GM12873 (cell line): ENCODE results near the gene YBX1.

Experiments
- TF ChIP-seq, protein P1 (sequence below): IDR thresholded peaks from 2 replicates; pipeline ENCODE4 v1.5.1; 2012; ENCODE audit warnings: low read depth, mild to moderate bottlenecking, moderate library complexity, low read length, control low read depth; ENCODE audit not compliant: insufficient read depth; ENCODE audit errors: missing control alignments

The YBX1 gene

DNA sequence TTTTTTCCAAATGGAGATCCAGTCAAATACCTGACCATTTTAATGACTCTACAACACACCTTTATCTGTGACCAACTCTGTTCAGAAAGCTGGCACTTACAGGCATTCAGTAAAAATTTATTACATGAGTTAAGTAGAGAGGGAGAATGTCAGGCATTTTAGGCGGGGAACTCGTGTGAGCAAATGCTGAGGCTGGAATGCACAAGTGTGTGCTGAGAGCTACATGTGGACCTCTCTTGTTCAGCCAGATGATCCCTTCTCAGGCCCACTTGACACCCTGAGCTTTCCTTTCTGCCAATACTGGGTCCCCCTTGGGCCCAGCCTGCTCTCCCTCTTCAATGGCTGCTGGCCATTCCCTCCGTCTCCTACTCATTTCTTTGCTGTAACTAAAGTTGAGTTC is 12.3 kb upstream of the YBX1 start:
- TF ChIP-seq, protein P1, sequence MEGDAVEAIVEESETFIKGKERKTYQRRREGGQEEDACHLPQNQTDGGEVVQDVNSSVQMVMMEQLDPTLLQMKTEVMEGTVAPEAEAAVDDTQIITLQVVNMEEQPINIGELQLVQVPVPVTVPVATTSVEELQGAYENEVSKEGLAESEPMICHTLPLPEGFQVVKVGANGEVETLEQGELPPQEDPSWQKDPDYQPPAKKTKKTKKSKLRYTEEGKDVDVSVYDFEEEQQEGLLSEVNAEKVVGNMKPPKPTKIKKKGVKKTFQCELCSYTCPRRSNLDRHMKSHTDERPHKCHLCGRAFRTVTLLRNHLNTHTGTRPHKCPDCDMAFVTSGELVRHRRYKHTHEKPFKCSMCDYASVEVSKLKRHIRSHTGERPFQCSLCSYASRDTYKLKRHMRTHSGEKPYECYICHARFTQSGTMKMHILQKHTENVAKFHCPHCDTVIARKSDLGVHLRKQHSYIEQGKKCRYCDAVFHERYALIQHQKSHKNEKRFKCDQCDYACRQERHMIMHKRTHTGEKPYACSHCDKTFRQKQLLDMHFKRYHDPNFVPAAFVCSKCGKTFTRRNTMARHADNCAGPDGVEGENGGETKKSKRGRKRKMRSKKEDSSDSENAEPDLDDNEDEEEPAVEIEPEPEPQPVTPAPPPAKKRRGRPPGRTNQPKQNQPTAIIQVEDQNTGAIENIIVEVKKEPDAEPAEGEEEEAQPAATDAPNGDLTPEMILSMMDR, result no peak

- TF ChIP-seq, protein P1, result no peak
Measured at GRCh38 chr1:42670425-42670824, 11.8 kb upstream of the YBX1 start.

DNA sequence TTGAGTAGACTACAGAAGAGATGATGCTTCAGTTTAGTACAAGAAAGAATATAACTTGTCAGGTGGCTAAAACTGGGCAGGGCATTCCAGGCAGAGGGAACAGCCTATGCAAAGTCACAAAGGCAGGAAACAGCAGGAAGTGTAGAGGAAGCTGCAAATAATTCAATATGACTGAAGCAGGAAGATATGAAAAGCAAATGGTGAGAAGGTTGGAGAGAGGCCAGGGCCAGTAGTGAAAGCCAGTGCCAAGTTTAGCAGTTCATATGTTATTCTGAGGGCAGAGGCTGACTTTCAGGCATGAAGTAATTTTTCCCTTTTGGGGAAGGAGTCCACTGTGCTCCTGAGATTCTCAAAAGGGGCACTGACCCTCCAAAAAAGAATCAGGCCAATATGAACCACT is 8.0 kb upstream of the YBX1 start:
- TF ChIP-seq, protein P1, result no peak

GRCh38 chr1:42674682-42675081 is 7.5 kb upstream of the YBX1 start:
- TF ChIP-seq, protein P1, result no peak

GRCh38 chr1:42675467-42675866 is 6.8 kb upstream of the YBX1 start:
- TF ChIP-seq, protein P1, result no peak

DNA sequence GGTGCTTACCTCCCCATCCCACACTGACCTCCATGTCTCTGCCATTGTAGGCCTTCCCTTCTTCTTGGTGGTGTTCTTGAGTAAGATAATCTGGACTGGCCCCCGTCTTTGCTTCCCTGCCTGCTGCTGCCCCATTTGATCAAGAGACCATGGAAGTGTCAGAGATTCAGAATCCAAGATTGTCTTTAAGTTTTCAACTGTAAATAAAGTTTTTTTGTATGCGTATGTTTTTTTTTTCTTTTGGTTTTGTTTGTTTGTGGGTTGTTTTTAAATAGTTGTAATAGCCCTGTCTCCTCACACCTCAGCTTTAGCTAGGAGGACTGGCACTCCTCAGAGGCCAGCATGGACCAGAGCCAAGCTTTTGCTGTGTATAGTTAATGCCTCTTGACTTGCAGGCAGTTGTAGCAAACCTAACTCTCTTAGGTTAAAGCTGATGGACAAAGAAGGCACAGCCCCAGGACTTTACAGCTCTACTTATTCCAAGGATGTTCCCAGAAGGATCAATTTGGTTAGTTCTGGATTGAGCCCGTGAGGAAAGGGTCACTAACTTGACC is 5.6 kb upstream of the YBX1 start:
- TF ChIP-seq, protein P1, result no peak

GRCh38 chr1:42679364-42679983 is 2.7 kb upstream of the YBX1 start:
- TF ChIP-seq, protein P1, result no peak

- TF ChIP-seq, protein P1, result no peak
Measured at GRCh38 chr1:42680055-42680454, 2.2 kb upstream of the YBX1 start.
